MCF 10A (cell line): ENCODE data around the gene THADA. TPM values are rescaled to one million over a fixed set of nuclear protein-coding genes. Genes with fewer than 3 reads are reported as not detected.
"Not testable (repeated sequence)": the region's sequence is repeated elsewhere in the genome, so short reads cannot be mapped to it uniquely, and the experiment has no call there.

Experiments
- BruUV-seq: library from RNA; stranded (reverse); fragments of 400-500 nt; replicated peaks from 2 replicates; lab custom pipeline; 2021; lab: Mats Ljungman, UMichigan
- CTCF ChIA-PET: fragments of 300-600 bp; sonication (Branson Sonifier 250); formaldehyde crosslinking; extraction: SDS; loops from one replicate; lab custom pipeline; 2021; ENCODE audit warnings: antibody characterized with exemption, inconsistent platforms; lab: Yijun Ruan, JAX
- POLR2A ChIA-PET: fragments of 300-600, 350-650 bp; sonication (Branson Sonifier 250); formaldehyde crosslinking; extraction: SDS; loops from one replicate; lab custom pipeline; 2020; ENCODE audit warnings: antibody characterized with exemption, inconsistent platforms; lab: Yijun Ruan, JAX
- DNase-seq: peaks from one replicate; pipeline ENCODE4 v3.0.0-alpha.2; 2018; ENCODE audit not compliant: unreplicated experiment
- H3K27ac Mint-ChIP-seq: one replicate; pipeline ENCODE4 v1.8.0; 2022; ENCODE audit warnings: mild to moderate bottlenecking, low read depth, mixed read lengths; ENCODE audit not compliant: unreplicated experiment
- H3K27me3 Mint-ChIP-seq: one replicate; pipeline ENCODE4 v1.8.0; 2022; ENCODE audit warnings: mixed read lengths; ENCODE audit not compliant: insufficient read depth, unreplicated experiment
- H3K36me3 Mint-ChIP-seq: one replicate; pipeline ENCODE4 v1.8.0; 2022; ENCODE audit warnings: mild to moderate bottlenecking, moderate library complexity, mixed read lengths; ENCODE audit not compliant: insufficient read depth, unreplicated experiment
- H3K4me1 Mint-ChIP-seq: one replicate; pipeline ENCODE4 v1.8.0; 2022; ENCODE audit warnings: mixed read lengths; ENCODE audit not compliant: insufficient read depth, unreplicated experiment
- H3K4me3 Mint-ChIP-seq: one replicate; pipeline ENCODE4 v1.8.0; 2022; ENCODE audit warnings: mild to moderate bottlenecking, moderate library complexity, mixed read lengths; ENCODE audit not compliant: unreplicated experiment
- H3K9me3 Mint-ChIP-seq: one replicate; pipeline ENCODE4 v1.8.0; 2022; ENCODE audit warnings: mixed read lengths; ENCODE audit not compliant: unreplicated experiment
- CTCF ChIP-seq: fragments of 200-600 bp; IDR thresholded peaks from one replicate; pipeline ENCODE4 v1.8.0; 2022; ENCODE audit warnings: antibody characterized with exemption, mild to moderate bottlenecking; ENCODE audit not compliant: unreplicated experiment
- intact Hi-C: fragments of 100-400 bp; cut with micrococcal nuclease; formaldehyde crosslinking; loops from 2 replicates; pipeline ENCODE4 v1.14.1; 2022
- total RNA-seq: library from RNA; stranded (reverse); gene quantifications from 2 replicates; pipeline ENCODE4 v1.2.3, GENCODE V29; 2022

THADA gene
- total RNA-seq, 1 experiment from 2014 or later: 49.8 TPM

GRCh38 chr2:43637030-43637803, 41.4 kb upstream of the THADA start, which contains the start of gene PLEKHH2:
PLEKHH2 (plus strand) TSS chr2:43637260; CDS start chr2:43644674, 7,414 bp downstream.
- peaks cover 21% of the 10 kb centered on the region for H3K4me1 Mint-ChIP-seq
- intact Hi-C loops: no loop called here
- CTCF ChIA-PET: interaction anchor here (0.6 to 0.7 kb wide), 4 partner anchors 85 to 436 kb away, joined by 3 read pairs; no protein-coding TSS in a partner anchor
- BruUV-seq: no TSS peak
- H3K27me3 Mint-ChIP-seq: peaks cover 22% of the 10 kb centered on the region
- peak; percentile 84 for DNase-seq
- no peak for TF ChIP-seq CTCF
- no peak within 1 kb of the TSS for H3K27ac Mint-ChIP-seq
- no peaks in the 10 kb centered on the region for H3K36me3 Mint-ChIP-seq
- no peaks in the 10 kb centered on the region for H3K9me3 Mint-ChIP-seq
- peak within 1 kb of the TSS; percentile 82 for H3K4me3 Mint-ChIP-seq
- POLR2A ChIA-PET: interaction anchor here (0.6 to 1.6 kb wide), 7 partner anchors 12 to 358 kb away, joined by 3 to 8 read pairs (median 3); partner anchors contain the start of genes DYNC2LI1 and LRPPRC

GRCh38 chr2:43636621-43637020, 40.8 kb upstream of the THADA start:
- no peak for DNase-seq
- no TSS peak for BruUV-seq
- Mint-ChIP-seq H3K27me3 (peaks cover 28% of the 10 kb centered on the region), H3K9me3 (no peaks in the 10 kb centered on the region), H3K27ac (no peak overlapping the region), H3K4me3 (peak overlapping the region; percentile 82), H3K36me3 (no peaks in the 10 kb centered on the region), H3K4me1 (peaks cover 26% of the 10 kb centered on the region)
- CTCF ChIA-PET: interaction anchor here (0.6 to 0.7 kb wide), 4 partner anchors 85 to 435 kb away, joined by 3 read pairs; no protein-coding TSS in a partner anchor
- intact Hi-C loops: no loop called here
- no peak for TF ChIP-seq CTCF
- POLR2A ChIA-PET: interaction anchor here (0.7 to 1.6 kb wide), 5 partner anchors 11 to 359 kb away, joined by 3 to 8 read pairs (median 3); partner anchors contain the start of genes DYNC2LI1 and LRPPRC

- CTCF ChIA-PET, BruUV-seq, H3K27ac Mint-ChIP-seq, DNase-seq, H3K36me3 Mint-ChIP-seq, intact Hi-C loops, H3K9me3 Mint-ChIP-seq: not testable (repeated sequence)
- peak overlapping the region; percentile 82 for H3K4me3 Mint-ChIP-seq
- H3K4me1 Mint-ChIP-seq: peaks cover 26% of the 10 kb centered on the region
- POLR2A ChIA-PET: interaction anchor here (1.0 to 1.2 kb wide), 2 partner anchors 36 to 138 kb away, joined by 3 read pairs; partner anchors contain the start of gene DYNC2LI1
- peaks cover 33% of the 10 kb centered on the region for H3K27me3 Mint-ChIP-seq
Observed at GRCh38 chr2:43636153-43636552, 40.3 kb upstream of the THADA start.

- Mint-ChIP-seq H3K9me3 (no peaks in the 10 kb centered on the region), H3K4me3 (peak overlapping the region; percentile 24), H3K27ac (no peak overlapping the region), H3K27me3 (peaks cover 36% of the 10 kb centered on the region), H3K4me1 (peaks cover 26% of the 10 kb centered on the region), H3K36me3 (no peaks in the 10 kb centered on the region)
- ChIA-PET CTCF (interaction anchor here (0.7 kb wide), 1 partner anchor 9 kb away, joined by 3 read pairs; no protein-coding TSS in a partner anchor), POLR2A (interaction anchor here (0.9 kb wide), 1 partner anchor 139 kb away, joined by 3 read pairs; the partner anchor contains the start of gene DYNC2LI1)
- no peak for TF ChIP-seq CTCF
- intact Hi-C loops: no loop called here
- no TSS peak for BruUV-seq
- peak; percentile 45 for DNase-seq
Observed at GRCh38 chr2:43634604-43635306, 38.9 kb upstream of the THADA start.
